Bronchial epithelial cell (primary cell): ENCODE measurements around the gene ASPHD1. TPM values are rescaled to one million over a fixed set of nuclear protein-coding genes. Genes with fewer than 3 reads are reported as not detected.
A peak's percentile ranks its signal among the peaks of the same experiment; 100 is the strongest.

Experiments
- DNase-seq: peaks from one replicate; pipeline ENCODE4 v3.0.0-alpha.2; 2010; ENCODE audit warnings: low read depth
- FAIRE-seq: peaks from 2 replicates; lab custom pipeline; 2011; peaks lifted over from hg19 to GRCh38; lab: Jason Lieb, UNC
- H3K27me3 ChIP-seq: 2 replicates; pipeline ENCODE4 v1.5.1; 2011; ENCODE audit warnings: low read length; ENCODE audit not compliant: control insufficient read depth, insufficient read depth
- H3K36me3 ChIP-seq: 2 replicates; pipeline ENCODE4 v1.5.1; 2011; ENCODE audit warnings: low read length; ENCODE audit not compliant: control insufficient read depth, insufficient read depth
- H3K4me3 ChIP-seq: 2 replicates; pipeline ENCODE4 v1.5.1; 2011; ENCODE audit warnings: mild to moderate bottlenecking, low read depth, low read length, control low read depth
- CTCF ChIP-seq: IDR thresholded peaks from 2 replicates; pipeline ENCODE4 v1.5.1; 2011; ENCODE audit warnings: mild to moderate bottlenecking, moderate library complexity, low read length, control low read depth, inconsistent platforms; ENCODE audit not compliant: insufficient read depth, severe bottlenecking
- total RNA-seq: library from RNA; depleted of rRNA; stranded (reverse); fragments of >200 nt; gene quantifications from 2 replicates; pipeline ENCODE4 v1.2.1, GENCODE V29; 2014

The ASPHD1 gene
- total RNA-seq, 1 donor from 2014 or later: 2.4 TPM

- TF ChIP-seq CTCF: no peak
- H3K4me3 ChIP-seq: no peak overlapping the region
- no peaks in the 10 kb centered on the region for H3K36me3 ChIP-seq
- H3K27me3 ChIP-seq: no peaks in the 10 kb centered on the region
- FAIRE-seq: peak; percentile 76
- DNase-seq: no peak
These were observed 5.9 kb upstream of the ASPHD1 start for GRCh38 chr16:29894352-29894751.

- no peak for FAIRE-seq
These were observed 3.4 kb upstream of the ASPHD1 start for GRCh38 chr16:29896841-29897240.

GRCh38 chr16:29897333-29897732, 3.0 kb upstream of the ASPHD1 start:
- TF ChIP-seq CTCF: no peak
- DNase-seq (no peak), FAIRE-seq (no peak)
- Histone ChIP-seq H3K36me3 (no peaks in the 10 kb centered on the region), H3K4me3 (no peak overlapping the region), H3K27me3 (no peaks in the 10 kb centered on the region)

More at GRCh38 chr16:29896841-29897240, 3.4 kb upstream of the ASPHD1 start:
- TF ChIP-seq CTCF: no peak
- no peak for DNase-seq
- H3K4me3 ChIP-seq: no peak overlapping the region
- H3K36me3 ChIP-seq: no peaks in the 10 kb centered on the region
- H3K27me3 ChIP-seq: no peaks in the 10 kb centered on the region

- Histone ChIP-seq H3K36me3 (no peaks in the 10 kb centered on the region), H3K27me3 (no peaks in the 10 kb centered on the region), H3K4me3 (peak overlapping the region; percentile 52)
- DNase-seq: no peak
- TF ChIP-seq CTCF: no peak
- no peak for FAIRE-seq
These were observed 2.0 kb upstream of the ASPHD1 start for GRCh38 chr16:29898135-29898803.

GRCh38 chr16:29898804-29899515, 1.3 kb upstream of the ASPHD1 start:
- DNase-seq (no peak), FAIRE-seq (no peak)
- no peak for TF ChIP-seq CTCF
- Histone ChIP-seq H3K4me3 (peak overlapping the region; percentile 52), H3K27me3 (no peaks in the 10 kb centered on the region), H3K36me3 (no peaks in the 10 kb centered on the region)
